ENCODE results near the gene POU3F3.

- TF ChIP-seq CTCF (IDR thresholded peaks at IDR 0.05) (no peak), POLR2AphosphoS5 (IDR thresholded peaks at IDR 0.05) (no peak), EP300 (IDR thresholded peaks at IDR 0.05) (no peak)
Observed at GRCh38 chr2:104862058-104862941, 8.4 kb downstream of the POU3F3 start.
